Measurements from ENCODE around the gene CD82. TPM values are rescaled to one million over a fixed set of nuclear protein-coding genes. Genes with fewer than 3 reads are reported as not detected.

CD82 gene
- polyA plus RNA-seq, 1 donor (not counting 4 experiments of a cell fraction or from before 2014, with no cell fraction given), result 118 TPM

DNA sequence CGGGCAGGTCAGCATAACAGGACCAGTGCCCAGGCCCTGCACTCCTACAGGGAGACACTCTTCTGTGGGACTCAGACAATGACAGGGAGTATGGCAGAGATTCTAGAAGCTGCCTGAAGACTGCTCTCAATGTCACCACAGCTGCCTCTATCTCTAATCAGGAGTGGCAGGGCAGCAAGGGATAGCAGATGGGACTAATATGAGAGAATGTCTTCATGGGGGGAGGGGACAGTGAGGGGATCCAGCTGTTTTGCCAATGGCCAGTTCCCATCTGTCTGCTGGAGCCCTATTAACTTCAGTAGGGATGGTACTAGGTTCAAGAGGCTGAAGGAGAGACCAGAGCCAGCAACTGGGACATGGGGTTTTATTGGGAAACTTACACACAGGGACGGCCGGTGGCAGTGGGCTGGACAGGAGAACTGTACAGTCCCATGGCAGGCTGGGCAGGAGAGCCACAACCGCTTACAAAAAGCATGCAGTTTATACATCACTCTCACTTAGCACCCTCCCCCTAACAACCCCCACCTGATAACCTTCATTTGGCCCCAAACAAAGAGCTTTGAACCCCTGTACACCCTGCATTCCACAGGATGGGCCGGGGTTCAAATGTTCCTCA is 2.5 kb upstream of the CD82 start:
- Histone ChIP-seq H3K4me1 (ENCODE audit: control insufficient read depth, extremely low read depth, insufficient read depth, low read length) (peaks cover 69% of the 10 kb centered on the region), H3K9me3 (ENCODE audit: control insufficient read depth, low read depth, low read length) (no peaks in the 10 kb centered on the region), H3K36me3 (ENCODE audit: control insufficient read depth in 2 of 2, extremely low read depth in 1 of 2, insufficient read depth in 2 of 2, low read length in 2 of 2) (peaks cover 0 to 1% of the 10 kb centered on the region in 2 experiments), H2AFZ (ENCODE audit: control insufficient read depth, low read length) (no peak overlapping the region), H3K27ac (ENCODE audit: control insufficient read depth, insufficient read depth, low read length) (peak overlapping the region; percentile 99), H3K9me1 (ENCODE audit: control insufficient read depth, extremely low read depth, insufficient read depth, low read length) (peaks cover 3% of the 10 kb centered on the region), H3K79me2 (ENCODE audit: control insufficient read depth, insufficient read depth, low read length) (peaks cover 24% of the 10 kb centered on the region), H3K27me3 (ENCODE audit: control insufficient read depth, extremely low read depth, insufficient read depth, low read length) (no peaks in the 10 kb centered on the region), H3K4me3 (ENCODE audit: control insufficient read depth in 2 of 3, extremely low read depth in 1 of 3, insufficient read depth in 2 of 3, low read depth in 1 of 3, low read length in 3 of 3) (no peak overlapping the region), H3K4me2 (ENCODE audit: control insufficient read depth, extremely low read depth, insufficient read depth, low read depth, low read length) (no peak overlapping the region), H3K9ac (ENCODE audit: control insufficient read depth, extremely low read depth, insufficient read depth, low read length) (no peak overlapping the region), H4K20me1 (ENCODE audit: control insufficient read depth, extremely low read depth, insufficient read depth, low read length) (no peaks in the 10 kb centered on the region)
- FAIRE-seq, result no peak
- TF ChIP-seq CTCF (optimal IDR thresholded peaks at IDR 0.05 in 1 of 3, IDR thresholded peaks at IDR 0.05 in 1 of 3, conservative IDR thresholded peaks at IDR 0.05 in 1 of 3; ENCODE audit: extremely low read depth in 1 of 3, insufficient read depth in 2 of 3, low read length in 3 of 3) (no peak), EZH2 (IDR thresholded peaks at IDR 0.05; ENCODE audit: low read length) (no peak)
- dilution Hi-C loops (cut with MboI; ENCODE audit: extremely low pct_ligation_motif_present, low sequenced_read_pairs), result no loop called here
- DNase-seq (ENCODE audit: low read depth, low spot score), result no peak

- H3K79me2 ChIP-seq (ENCODE audit: control insufficient read depth, insufficient read depth, low read length), result peaks cover 31% of the 10 kb centered on the region
- peaks cover 0 to 1% of the 10 kb centered on the region in 2 experiments for H3K36me3 ChIP-seq (ENCODE audit: control insufficient read depth in 2 of 2, extremely low read depth in 1 of 2, insufficient read depth in 2 of 2, low read length in 2 of 2)
- no peaks in the 10 kb centered on the region for H3K9me3 ChIP-seq (ENCODE audit: control insufficient read depth, low read depth, low read length)
- DNase-seq (ENCODE audit: low read depth, low spot score), result no peak
- peaks cover 76% of the 10 kb centered on the region for H3K4me1 ChIP-seq (ENCODE audit: control insufficient read depth, extremely low read depth, insufficient read depth, low read length)
- dilution Hi-C loops (cut with MboI; ENCODE audit: extremely low pct_ligation_motif_present, low sequenced_read_pairs), result no loop called here
- TF ChIP-seq CTCF (optimal IDR thresholded peaks at IDR 0.05 in 1 of 3, IDR thresholded peaks at IDR 0.05 in 1 of 3, conservative IDR thresholded peaks at IDR 0.05 in 1 of 3; ENCODE audit: extremely low read depth in 1 of 3, insufficient read depth in 2 of 3, low read length in 3 of 3) (no peak), EZH2 (IDR thresholded peaks at IDR 0.05; ENCODE audit: low read length) (no peak)
- peak overlapping the region; percentile 92 for H3K9ac ChIP-seq (ENCODE audit: control insufficient read depth, extremely low read depth, insufficient read depth, low read length)
- peak overlapping the region; percentile 99 for H3K27ac ChIP-seq (ENCODE audit: control insufficient read depth, insufficient read depth, low read length)
- H3K4me3 ChIP-seq (ENCODE audit: control insufficient read depth in 2 of 3, extremely low read depth in 1 of 3, insufficient read depth in 2 of 3, low read depth in 1 of 3, low read length in 3 of 3), result no peak overlapping the region
- H3K27me3 ChIP-seq (ENCODE audit: control insufficient read depth, extremely low read depth, insufficient read depth, low read length), result no peaks in the 10 kb centered on the region
- H2AFZ ChIP-seq (ENCODE audit: control insufficient read depth, low read length), result no peak overlapping the region
- peak overlapping the region; percentile 92 for H3K4me2 ChIP-seq (ENCODE audit: control insufficient read depth, extremely low read depth, insufficient read depth, low read depth, low read length)
- H4K20me1 ChIP-seq (ENCODE audit: control insufficient read depth, extremely low read depth, insufficient read depth, low read length), result no peaks in the 10 kb centered on the region
- peaks cover 4% of the 10 kb centered on the region for H3K9me1 ChIP-seq (ENCODE audit: control insufficient read depth, extremely low read depth, insufficient read depth, low read length)
- FAIRE-seq, result peak; percentile 56
These were observed 1.8 kb upstream of the CD82 start for GRCh38 chr11:44563711-44564110.
